Naive thymus-derived CD4-positive, alpha-beta T cell (primary cell): ENCODE data around the gene PBLD. TPM values are rescaled to one million over a fixed set of nuclear protein-coding genes. Genes with fewer than 3 reads are reported as not detected.

Experiments
- ATAC-seq: fragments of 150-1000 bp; cut with Tn5 transposase; 2 replicates; pipeline ENCODE4 v1.10.0; 2021; ENCODE audit warnings: mild to moderate bottlenecking, moderate library complexity
- CTCF ChIA-PET: fragments of 350-600 bp; sonication (Branson Sonifier 250); formaldehyde crosslinking; loops from one replicate; lab custom pipeline; 2021; ENCODE audit warnings: antibody characterized with exemption; lab: Charles Lee
- POLR2A ChIA-PET: fragments of 350-600 bp; sonication (Branson Sonifier 250); formaldehyde crosslinking; loops from one replicate; lab custom pipeline; 2021; ENCODE audit warnings: antibody characterized with exemption, inconsistent platforms; lab: Charles Lee
- DNase-seq, 9 donors: peaks; one replicate each; pipeline versions ENCODE4 v3.0.0 to v3.0.0-alpha.2; 2020 to 2022; ENCODE audit warnings: mixed read lengths in 1 of 9
- H3K27ac ChIP-seq: one replicate; pipeline ENCODE4 v1.7.0; 2013; ENCODE audit warnings: mild to moderate bottlenecking, low read depth, low read length, moderate library complexity
- H3K27me3 ChIP-seq, 2 donors: one replicate each; pipeline ENCODE4 v1.7.0; 2013; ENCODE audit warnings: low read length in 2 of 2, mild to moderate bottlenecking in 2 of 2, moderate library complexity in 2 of 2; ENCODE audit not compliant: control insufficient read depth in 2 of 2, insufficient read depth in 2 of 2
- H3K36me3 ChIP-seq, 3 experiments: 1 replicate in 2 of 3; 2 replicates in 1 of 3; pipeline ENCODE4 v1.7.0; 2013; ENCODE audit warnings: low read length in 3 of 3, mild to moderate bottlenecking in 3 of 3, moderate library complexity in 1 of 3; ENCODE audit not compliant: insufficient read depth in 3 of 3, control insufficient read depth in 2 of 3
- H3K4me1 ChIP-seq, 2 donors: one replicate each; pipeline ENCODE4 v1.7.0; 2013; ENCODE audit warnings: low read length in 2 of 2, mild to moderate bottlenecking in 2 of 2, moderate library complexity in 1 of 2; ENCODE audit not compliant: control insufficient read depth in 2 of 2, insufficient read depth in 2 of 2
- H3K4me3 ChIP-seq: 2 replicates; pipeline ENCODE4 v1.7.0; 2013; ENCODE audit warnings: mild to moderate bottlenecking, low read length
- H3K9me3 ChIP-seq, 3 experiments: 1 replicate in 2 of 3; 2 replicates in 1 of 3; pipeline ENCODE4 v1.7.0; 2013; ENCODE audit warnings: low read length in 3 of 3; ENCODE audit not compliant: control insufficient read depth in 2 of 3
- H3K27ac Mint-ChIP-seq, 9 donors: one replicate each; pipeline ENCODE4 v1.8.0; 2020 to 2022; ENCODE audit warnings: mixed read lengths in 9 of 9, mild to moderate bottlenecking in 8 of 9, moderate library complexity in 5 of 9, inconsistent platforms in 2 of 9
- H3K27me3 Mint-ChIP-seq, 5 donors: one replicate each; pipeline ENCODE4 v1.8.0; 2021 to 2022; ENCODE audit warnings: mixed read lengths in 5 of 5, mild to moderate bottlenecking in 1 of 5
- H3K36me3 Mint-ChIP-seq, 5 donors: one replicate each; pipeline ENCODE4 v1.8.0; 2020 to 2022; ENCODE audit warnings: mixed read lengths in 5 of 5, mild to moderate bottlenecking in 3 of 5, inconsistent platforms in 1 of 5
- H3K4me1 Mint-ChIP-seq, 7 donors: one replicate each; pipeline ENCODE4 v1.8.0; 2020 to 2022; ENCODE audit warnings: mixed read lengths in 7 of 7, mild to moderate bottlenecking in 3 of 7, inconsistent platforms in 1 of 7
- H3K4me3 Mint-ChIP-seq, 10 donors: one replicate each; pipeline ENCODE4 v1.8.0; 2020 to 2022; ENCODE audit warnings: mild to moderate bottlenecking in 10 of 10, mixed read lengths in 10 of 10, moderate library complexity in 6 of 10, inconsistent platforms in 2 of 10
- H3K9me3 Mint-ChIP-seq, 11 donors: one replicate each; pipeline ENCODE4 v1.8.0; 2020 to 2022; ENCODE audit warnings: mixed read lengths in 11 of 11, mild to moderate bottlenecking in 4 of 11, inconsistent platforms in 1 of 11, moderate library complexity in 1 of 11
- intact Hi-C, 2 donors: fragments of 100-400 bp; cut with micrococcal nuclease; formaldehyde crosslinking; loops; one replicate each; pipeline ENCODE4 v1.15.1; 2023
- polyA plus RNA-seq, 2 donors: library from polyadenylated mRNA; unstranded; fragments of 300-500 nt; fragmentation: Illumina TruSeq; gene quantifications; one replicate each; pipeline ENCODE4 v1.2.3, GENCODE V29; 2021
- total RNA-seq, 6 experiments: library from RNA in 5 of 6; stranded (reverse) in 5 of 6; gene quantifications; 1 replicate in 5 of 6; 2 replicates in 1 of 6; pipeline ENCODE4 v1.2.3 and lab custom pipeline; 2021 to 2026

The PBLD gene
- total and polyA plus RNA-seq, 7 experiments from 2014 or later: 0.72 to 3.5 (median 1.5) TPM

DNA sequence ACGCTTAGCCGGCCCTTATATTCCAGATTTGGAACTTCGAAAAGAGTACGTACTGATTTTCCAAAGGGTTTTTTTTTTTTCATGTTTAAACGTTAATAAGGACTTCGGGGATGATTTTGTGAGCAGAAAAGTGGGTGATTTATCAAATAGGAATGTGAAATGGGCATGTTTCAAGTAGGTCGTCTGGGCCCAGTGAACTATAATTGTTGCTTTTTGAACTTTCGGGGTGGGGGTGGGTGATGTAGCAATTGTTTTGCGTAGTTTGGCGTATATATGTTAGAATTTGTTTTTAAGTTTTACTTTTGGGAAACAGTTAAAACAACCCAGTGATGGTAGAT lies 299 bp upstream of the PBLD start:
- POLR2A ChIA-PET: interaction anchor here (0.6 to 6.0 kb wide), 15 partner anchors 9 to 569 kb away, joined by 3 to 54 read pairs (median 6); partner anchors contain the start of genes CCAR1, DDX50, RUFY2 and SIRT1
- H3K27me3 Mint-ChIP-seq: peaks cover 0 to 4% (median 0%) of the 10 kb centered on the region in 5 donors
- peak overlapping the region; percentile 98 to 100 (median 100) for H3K27ac Mint-ChIP-seq
- Histone ChIP-seq H3K36me3 (peaks cover 0 to 10% (median 0%) of the 10 kb centered on the region in 3 experiments), H3K27me3 (no peaks in the 10 kb centered on the region), H3K9me3 (no peaks in the 10 kb centered on the region), H3K4me1 (peaks cover 21 to 30% of the 10 kb centered on the region in 2 donors), H3K4me3 (peak overlapping the region; percentile 92), H3K27ac (peak overlapping the region; percentile 99)
- ATAC-seq: no peak
- peaks cover 51 to 78% (median 65%) of the 10 kb centered on the region in 7 donors for H3K4me1 Mint-ChIP-seq
- peak in 2 of 9 donors; percentile 7 to 21 for DNase-seq
- peaks cover 0 to 6% (median 0%) of the 10 kb centered on the region in 11 donors for H3K9me3 Mint-ChIP-seq
- intact Hi-C loops: loop anchor here (1.0 to 10.0 kb wide), 10 partner anchors 15 to 792 kb away; partner anchors contain the start of genes VPS26A (in 2 of the 2), ATOH7 (in 1 of the 2), DNA2 (in 1 of the 2) and RUFY2 (in 1 of the 2)
- CTCF ChIA-PET: interaction anchor here (0.9 to 1.4 kb wide), 4 partner anchors 15 to 120 kb away, joined by 3 to 5 read pairs (median 4); no protein-coding TSS in a partner anchor
- peaks cover 0 to 36% (median 7%) of the 10 kb centered on the region in 5 donors for H3K36me3 Mint-ChIP-seq
- peak overlapping the region; percentile 94 to 100 (median 100) for H3K4me3 Mint-ChIP-seq

DNA sequence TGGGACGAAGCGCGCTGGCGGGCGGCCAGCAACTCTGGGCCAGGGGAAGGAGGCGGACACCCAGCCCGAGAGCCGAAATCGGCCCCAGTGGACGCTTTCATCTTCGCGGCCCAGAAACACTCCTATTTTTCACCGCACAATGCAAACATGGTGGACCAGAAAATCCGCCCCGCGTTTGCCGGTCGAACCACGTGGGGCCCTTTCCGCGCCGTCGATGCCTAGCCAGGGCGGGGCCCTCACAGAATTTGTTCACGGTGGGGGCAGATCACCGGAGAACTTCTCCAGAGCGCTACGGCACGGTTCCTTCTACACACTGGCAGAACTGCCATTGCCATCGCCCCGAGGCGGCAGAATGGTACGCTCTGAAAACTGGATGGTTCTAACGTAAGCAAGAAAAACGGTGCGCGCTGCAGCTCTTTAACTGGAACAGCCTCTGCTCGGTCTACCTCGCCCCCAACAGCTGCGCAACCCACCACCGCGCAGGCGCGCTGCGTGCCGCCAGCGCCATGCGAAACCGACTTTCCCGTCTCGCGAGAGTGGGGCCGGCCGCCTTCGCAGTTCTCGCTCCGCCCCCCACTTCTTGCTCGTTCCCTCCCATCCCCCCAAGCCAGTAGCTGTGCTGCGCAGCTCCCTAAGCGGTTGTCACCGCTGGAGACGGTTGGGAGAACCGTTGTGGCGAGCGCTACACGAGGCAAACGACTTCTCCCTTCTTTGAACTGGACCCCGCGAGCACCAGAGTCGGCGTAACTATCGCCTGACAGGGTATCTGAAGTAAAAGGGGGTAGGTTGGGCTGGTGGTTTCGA lies 1.1 kb downstream of the PBLD start, which contains the start of gene HNRNPH3:
Gene HNRNPH3, plus strand, starts transcription at position 610 of the 804 bp plus-strand sequence. CDS start 5,158 bp downstream, outside the sequence.
- no peaks in the 10 kb centered on the region for H3K9me3 ChIP-seq
- H3K4me3 ChIP-seq: peak within 1 kb of the TSS; percentile 92
- ATAC-seq (peak; percentile 86), DNase-seq (peak; percentile 97 to 99 (median 99))
- intact Hi-C loops: loop anchor here (1.0 to 10.0 kb wide), 22 partner anchors 17 to 793 kb away; partner anchors contain the start of genes CCAR1 (in 2 of the 2), DDX50 (in 2 of the 2), RUFY2 (in 2 of the 2) and SIRT1 (in 2 of the 2)
- peaks cover 15 to 21% of the 10 kb centered on the region in 2 donors for H3K4me1 ChIP-seq
- peaks cover 40 to 65% (median 53%) of the 10 kb centered on the region in 7 donors for H3K4me1 Mint-ChIP-seq
- H3K27ac ChIP-seq: peak within 1 kb of the TSS; percentile 99
- H3K36me3 Mint-ChIP-seq: peaks cover 0 to 31% (median 0%) of the 10 kb centered on the region in 5 donors
- ChIA-PET POLR2A (interaction anchor here (0.5 to 6.0 kb wide), 30 partner anchors 9 to 1805 kb away, joined by 3 to 54 read pairs (median 4); partner anchors contain the start of genes CCAR1, HERC4, RUFY2 and SIRT1), CTCF (interaction anchor here (0.5 to 1.2 kb wide), 2 partner anchors 17 to 476 kb away, joined by 3 to 4 read pairs; no protein-coding TSS in a partner anchor)
- H3K36me3 ChIP-seq: peaks cover 0 to 10% (median 0%) of the 10 kb centered on the region in 3 experiments
- H3K4me3 Mint-ChIP-seq: peak within 1 kb of the TSS; percentile 94 to 100 (median 100)
- H3K27me3 Mint-ChIP-seq: peaks cover 0 to 4% (median 0%) of the 10 kb centered on the region in 5 donors
- H3K27me3 ChIP-seq: no peaks in the 10 kb centered on the region
- H3K9me3 Mint-ChIP-seq: peaks cover 0 to 6% (median 0%) of the 10 kb centered on the region in 11 donors
- H3K27ac Mint-ChIP-seq: peak within 1 kb of the TSS; percentile 98 to 100 (median 100)

DNA sequence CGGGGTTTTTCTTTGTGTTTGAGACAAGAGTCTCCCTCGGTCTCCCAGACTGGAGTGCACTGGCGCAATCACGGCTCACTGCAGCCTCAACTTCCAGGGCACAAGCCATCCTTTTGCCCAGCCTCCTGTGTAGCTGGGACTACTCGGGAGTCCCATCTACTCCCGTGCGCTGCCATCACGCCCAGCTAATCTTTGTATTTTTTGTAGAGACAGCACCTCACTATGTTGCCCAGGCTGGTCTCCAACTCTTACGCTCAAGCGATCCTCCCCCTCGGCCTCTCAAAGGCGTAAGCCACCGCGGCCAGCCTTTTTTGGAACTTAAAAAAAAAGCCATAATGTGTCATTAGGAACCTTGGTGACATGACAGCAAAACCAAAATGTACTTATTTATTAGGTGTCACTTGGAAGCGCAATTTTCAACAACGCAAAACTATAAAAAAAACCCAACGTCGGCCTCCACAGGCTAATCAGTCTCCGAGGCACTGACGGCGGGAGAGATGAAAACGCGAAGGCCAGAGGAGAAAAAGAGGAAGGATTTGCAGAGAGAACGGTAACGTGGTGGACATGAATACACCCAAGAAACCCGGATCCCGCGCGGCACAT lies 1.8 kb downstream of the PBLD start:
- DNase-seq: peak in 3 of 9 donors; percentile 10 to 30 (median 15)
- Mint-ChIP-seq H3K36me3 (peaks cover 0 to 26% (median 0%) of the 10 kb centered on the region in 5 donors), H3K9me3 (peaks cover 0 to 6% (median 0%) of the 10 kb centered on the region in 11 donors), H3K4me3 (peak overlapping the region; percentile 94 to 100 (median 100)), H3K4me1 (peaks cover 32 to 58% (median 46%) of the 10 kb centered on the region in 7 donors), H3K27me3 (peaks cover 0 to 4% (median 0%) of the 10 kb centered on the region in 5 donors), H3K27ac (peak overlapping the region; percentile 98 to 100 (median 100))
- Histone ChIP-seq H3K4me3 (peak overlapping the region; percentile 92), H3K9me3 (no peaks in the 10 kb centered on the region), H3K27me3 (no peaks in the 10 kb centered on the region), H3K4me1 (peaks cover 12 to 14% of the 10 kb centered on the region in 2 donors), H3K36me3 (peaks cover 0 to 10% (median 0%) of the 10 kb centered on the region in 3 experiments), H3K27ac (peak overlapping the region; percentile 99)
- ATAC-seq: no peak
- ChIA-PET POLR2A (interaction anchor here (0.5 to 6.0 kb wide), 15 partner anchors 8 to 572 kb away, joined by 3 to 54 read pairs (median 4); partner anchors contain the start of genes RUFY2 and SIRT1), CTCF (interaction anchor here (1.2 kb wide), 1 partner anchor 476 kb away, joined by 3 read pairs; no protein-coding TSS in a partner anchor)
- intact Hi-C loops: loop anchor here (1.0 to 10.0 kb wide), 17 partner anchors 16 to 794 kb away; partner anchors contain the start of genes ATOH7 (in 1 of the 2), CCAR1 (in 1 of the 2), DNA2 (in 1 of the 2) and HERC4 (in 1 of the 2)

DNA sequence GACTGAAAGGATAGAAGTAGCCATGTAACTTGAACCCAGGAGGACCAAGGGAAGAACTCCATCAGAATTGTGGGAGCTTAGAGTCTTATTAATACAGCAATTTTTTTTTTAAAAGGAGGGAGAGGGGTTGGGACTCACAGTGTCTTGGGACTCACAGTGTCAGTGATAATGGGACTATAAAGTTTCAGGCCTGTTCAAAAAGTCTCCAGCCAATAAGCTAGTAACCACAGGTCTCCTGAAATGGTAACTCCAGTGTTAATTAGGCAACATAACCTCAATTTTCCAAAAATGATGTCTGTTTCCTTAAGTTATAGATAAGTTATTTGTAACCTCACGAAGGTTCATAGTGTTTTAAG lies 3.2 kb downstream of the PBLD start:
- no peak overlapping the region for H3K27ac ChIP-seq
- H3K27me3 ChIP-seq: no peaks in the 10 kb centered on the region
- H3K27me3 Mint-ChIP-seq: peaks cover 0 to 4% (median 0%) of the 10 kb centered on the region in 5 donors
- H3K36me3 ChIP-seq: peaks cover 0 to 10% (median 0%) of the 10 kb centered on the region in 3 experiments
- intact Hi-C loops: no loop called here
- no peak for DNase-seq
- ChIA-PET POLR2A (interaction anchor here (0.6 to 6.0 kb wide), 5 partner anchors 10 to 19 kb away, joined by 3 to 28 read pairs (median 4); no protein-coding TSS in a partner anchor), CTCF (interaction anchor here (0.8 to 0.9 kb wide), 3 partner anchors 12 to 226 kb away, joined by 3 to 6 read pairs (median 4); no protein-coding TSS in a partner anchor)
- H3K4me3 ChIP-seq: no peak overlapping the region
- peaks cover 4 to 6% of the 10 kb centered on the region in 2 donors for H3K4me1 ChIP-seq
- peak overlapping the region in 4 of 10 donors; percentile 2 to 35 (median 12) for H3K4me3 Mint-ChIP-seq
- no peaks in the 10 kb centered on the region for H3K9me3 ChIP-seq
- no peak for ATAC-seq
- peaks cover 23 to 45% (median 31%) of the 10 kb centered on the region in 7 donors for H3K4me1 Mint-ChIP-seq
- H3K27ac Mint-ChIP-seq: peak overlapping the region in 6 of 9 donors; percentile 29 to 100 (median 72)
- H3K9me3 Mint-ChIP-seq: peaks cover 0 to 6% (median 0%) of the 10 kb centered on the region in 11 donors
- peaks cover 0 to 22% (median 0%) of the 10 kb centered on the region in 5 donors for H3K36me3 Mint-ChIP-seq

DNA sequence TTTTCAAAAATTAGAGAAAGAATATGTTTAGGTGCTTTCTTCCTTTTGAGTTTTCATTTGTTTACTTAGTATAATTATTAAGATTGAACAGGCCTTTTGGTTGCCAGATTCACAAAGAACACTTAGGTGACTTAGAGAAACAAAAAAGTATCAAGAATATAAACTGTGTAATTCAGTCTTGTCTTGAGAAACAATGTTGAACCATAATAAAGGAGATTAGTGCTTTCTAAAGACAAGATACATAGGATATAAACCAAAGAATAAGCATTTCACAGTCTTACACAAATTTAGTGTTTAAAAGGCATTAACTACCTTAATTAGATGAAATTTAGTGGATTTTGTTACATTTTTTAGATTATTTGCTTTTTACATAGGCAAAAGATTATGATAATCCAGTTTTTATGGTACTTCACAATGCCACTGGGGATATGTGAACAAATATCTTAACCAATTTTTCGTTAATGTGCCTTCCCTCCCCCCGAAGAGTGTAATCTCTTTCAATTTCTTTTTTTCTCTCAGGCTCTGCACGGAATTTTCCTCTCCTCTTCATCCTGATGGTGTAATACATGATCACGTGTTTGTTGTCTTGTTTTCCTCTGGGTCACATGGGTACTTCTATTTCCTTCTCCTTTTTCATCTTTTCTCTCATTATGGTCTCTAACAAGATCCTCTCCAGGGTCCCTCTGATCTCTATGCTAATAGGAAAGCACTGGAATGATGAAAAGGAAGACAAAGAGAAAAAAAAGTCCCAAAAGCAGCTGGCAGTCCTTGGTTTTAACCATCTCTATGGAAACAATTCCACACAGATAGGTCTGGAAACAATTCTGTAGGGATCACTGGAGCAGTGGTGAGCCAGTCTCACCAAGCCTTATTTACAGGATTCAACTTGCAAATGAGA lies 4.6 kb downstream of the PBLD start:
- no peak overlapping the region for H3K27ac ChIP-seq
- no peaks in the 10 kb centered on the region for H3K9me3 ChIP-seq
- H3K4me1 ChIP-seq: peaks cover 4 to 6% of the 10 kb centered on the region in 2 donors
- H3K36me3 ChIP-seq: peaks cover 0 to 10% (median 0%) of the 10 kb centered on the region in 3 experiments
- Mint-ChIP-seq H3K27ac (peak overlapping the region in 7 of 9 donors; percentile 10 to 98 (median 52)), H3K4me3 (peak overlapping the region; percentile 9 to 73 (median 43)), H3K9me3 (peaks cover 0 to 6% (median 0%) of the 10 kb centered on the region in 11 donors), H3K4me1 (peaks cover 16 to 37% (median 28%) of the 10 kb centered on the region in 7 donors), H3K27me3 (peaks cover 0 to 4% (median 0%) of the 10 kb centered on the region in 5 donors), H3K36me3 (peaks cover 0 to 13% (median 0%) of the 10 kb centered on the region in 5 donors)
- H3K27me3 ChIP-seq: no peaks in the 10 kb centered on the region
- ChIA-PET CTCF (no interaction called here), POLR2A (interaction anchor here (0.7 kb wide), 2 partner anchors 70 to 101 kb away, joined by 3 to 5 read pairs; no protein-coding TSS in a partner anchor)
- H3K4me3 ChIP-seq: no peak overlapping the region
- ATAC-seq (no peak), DNase-seq (no peak)
- intact Hi-C loops: no loop called here
